K562 (cell line): ENCODE measurements around the gene MYLK2. TPM values are rescaled to one million over a fixed set of nuclear protein-coding genes. Genes with fewer than 3 reads are reported as not detected.
A peak's percentile ranks its signal among the peaks of the same experiment; 100 is the strongest.

Experiments
- ATAC-seq: fragments of 200-7000 bp; cut with Tn5 transposase; 3 replicates; pipeline ENCODE4 v1.9.1; 2020; ENCODE audit warnings: moderate library complexity
- BruUV-seq: library from RNA; stranded (reverse); fragments of 400-500 nt; replicated peaks from 2 replicates; lab custom pipeline; 2021; lab: Mats Ljungman, UMichigan
- CTCF ChIA-PET: fragments of 300-600 bp; formaldehyde crosslinking; extraction: SDS; loops from one replicate; lab custom pipeline; 2021; ENCODE audit warnings: low intra/inter-chr PET ratio; lab: Yijun Ruan, JAX
- POLR2A ChIA-PET: fragments of 300-600, 350-650 bp; sonication (Branson Sonifier 250); formaldehyde crosslinking; extraction: SDS; loops from one replicate; lab custom pipeline; 2021; ENCODE audit warnings: antibody characterized with exemption, inconsistent platforms; lab: Yijun Ruan, JAX
- DNase-seq, 4 experiments: peaks; one replicate each; pipeline versions ENCODE4 v3.0.0 to v3.0.0-alpha.2; 2011 to 2018; ENCODE audit warnings: low spot score in 3 of 4, mixed read lengths in 3 of 4; ENCODE audit errors: extremely low read depth in 1 of 4
- FAIRE-seq: peaks from 2 replicates; lab custom pipeline; 2011; peaks lifted over from hg19 to GRCh38; lab: Jason Lieb, UNC
- H2AFZ ChIP-seq: 2 replicates; pipeline ENCODE4 v1.6.0; 2011; ENCODE audit warnings: low read depth, low read length, control low read depth, inconsistent platforms
- H3K27ac ChIP-seq: fragments of 200-600 bp; 3 replicates; pipeline ENCODE4 v1.8.0; 2011; ENCODE audit warnings: low read depth, mild to moderate bottlenecking, control low read depth, inconsistent platforms, low read length, moderate library complexity, mixed read lengths; ENCODE audit errors: extremely low read depth
- H3K27me3 ChIP-seq, 2 experiments: fragments of 300-600 bp in 1 of 2; 2 replicates in 1 of 2; 3 replicates in 1 of 2; pipeline versions ENCODE4 v1.6.0 to v1.8.0; 2011; ENCODE audit warnings: inconsistent platforms in 2 of 2, low read length in 2 of 2, mild to moderate bottlenecking in 1 of 2, mixed read lengths in 1 of 2, moderate library complexity in 1 of 2; ENCODE audit not compliant: control insufficient read depth in 2 of 2, insufficient read depth in 2 of 2
- H3K36me3 ChIP-seq: fragments of 300-600 bp; 3 replicates; pipeline ENCODE4 v1.8.0; 2011; ENCODE audit warnings: mild to moderate bottlenecking, low read length, inconsistent platforms; ENCODE audit not compliant: control insufficient read depth, insufficient read depth
- H3K4me1 ChIP-seq, 2 experiments: fragments of 200-600 bp in 1 of 2; replicated peaks in 1 of 2; 2 replicates in 1 of 2; 3 replicates in 1 of 2; pipeline versions ENCODE4 v1.5.1 to v1.8.0; 2011; ENCODE audit warnings: inconsistent platforms in 2 of 2, low read length in 2 of 2, mild to moderate bottlenecking in 1 of 2, mixed read lengths in 1 of 2, moderate library complexity in 1 of 2; ENCODE audit not compliant: control insufficient read depth in 2 of 2, insufficient read depth in 2 of 2
- H3K4me2 ChIP-seq: 2 replicates; pipeline ENCODE4 v1.6.1; 2011; ENCODE audit warnings: low read length, control low read depth, inconsistent platforms, mixed read lengths; ENCODE audit not compliant: insufficient read depth
- H3K4me3 ChIP-seq: fragments of 200-600 bp; sonication (generic), shearing (Covaris generic); 2 replicates; pipeline ENCODE4 v1.5.1; 2016; ENCODE audit warnings: control low read depth, inconsistent platforms
- H3K79me2 ChIP-seq: fragments of 200-600 bp; 3 replicates; pipeline ENCODE4 v1.8.0; 2011; ENCODE audit warnings: low read length, inconsistent platforms; ENCODE audit not compliant: control insufficient read depth, insufficient read depth
- H3K9ac ChIP-seq, 2 experiments: 2 replicates each; pipeline versions ENCODE4 v1.6.0 to v1.6.1; 2011; ENCODE audit warnings: low read depth in 2 of 2, low read length in 2 of 2, control low read depth in 1 of 2, inconsistent platforms in 1 of 2, mild to moderate bottlenecking in 1 of 2, mixed read lengths in 1 of 2; ENCODE audit not compliant: insufficient read depth in 1 of 2
- H3K9me1 ChIP-seq: one replicate; pipeline ENCODE4 v1.6.0; 2011; ENCODE audit warnings: inconsistent platforms, mild to moderate bottlenecking, low read length, moderate library complexity; ENCODE audit not compliant: control insufficient read depth, insufficient read depth
- H3K9me3 ChIP-seq: replicated peaks from 2 replicates; pipeline ENCODE4 v1.5.1; 2011; ENCODE audit warnings: low read depth, low read length, inconsistent platforms; ENCODE audit not compliant: control insufficient read depth, insufficient read depth
- H4K20me1 ChIP-seq: replicated peaks from 2 replicates; pipeline ENCODE4 v1.6.1; 2011; ENCODE audit warnings: low read length, inconsistent platforms, mixed read lengths; ENCODE audit not compliant: control insufficient read depth, insufficient read depth
- EP300 ChIP-seq: IDR thresholded peaks from 2 replicates; pipeline ENCODE4 v1.6.1; 2012; ENCODE audit warnings: low read length, improper control_type of control experiment
- ETV6 ChIP-seq, 3 experiments: fragments of 150-350 bp in 1 of 3; sonication (generic) in 1 of 3; formaldehyde crosslinking in 1 of 3; IDR thresholded peaks; 2 replicates each; pipeline versions ENCODE4 v1.6.1 to v1.8.0; 2014 to 2022; ENCODE audit warnings: borderline replicate concordance in 2 of 3, low read depth in 2 of 3, antibody characterized with exemption in 1 of 3, low read length in 1 of 3, mild to moderate bottlenecking in 1 of 3, missing genetic modification reagents in 1 of 3
- GTF2F1 ChIP-seq: IDR thresholded peaks from 2 replicates; pipeline ENCODE4 v1.6.1; 2011; ENCODE audit warnings: low read depth, low read length, improper control_type of control experiment
- MCM2 ChIP-seq: fragments of 450-650 bp; IDR thresholded peaks from 2 replicates; pipeline ENCODE4 v1.6.1; 2017; ENCODE audit warnings: low read depth, mild to moderate bottlenecking
- PHF20 ChIP-seq: fragments of 450-650 bp; IDR thresholded peaks from 2 replicates; pipeline ENCODE4 v1.6.1; 2018; ENCODE audit not compliant: partially characterized antibody
- SIN3A ChIP-seq, 2 experiments: fragments of 150-350 bp in 1 of 2; IDR thresholded peaks; 2 replicates each; pipeline ENCODE4 v1.6.1; 2011 to 2016; ENCODE audit warnings: borderline replicate concordance in 2 of 2, low read depth in 2 of 2, low read length in 2 of 2, mild to moderate bottlenecking in 2 of 2, moderate library complexity in 2 of 2; ENCODE audit not compliant: control insufficient read depth in 1 of 2
- XRCC4 ChIP-seq: IDR thresholded peaks from one replicate; pipeline ENCODE4 v1.6.1; 2011; ENCODE audit not compliant: insufficient read depth, insufficient read length; ENCODE audit errors: extremely low read depth
- ZNF277 ChIP-seq: fragments of 250-450 bp; sonication (Bioruptor Pico); IDR thresholded peaks from 2 replicates; pipeline ENCODE4 v1.8.0; 2022; ENCODE audit warnings: inconsistent platforms, mild to moderate bottlenecking, moderate library complexity, borderline replicate concordance
- ZNF76 ChIP-seq: fragments of 250-450 bp; sonication (Bioruptor Pico); IDR thresholded peaks from 2 replicates; pipeline ENCODE4 v1.4.0; 2020; ENCODE audit warnings: mild to moderate bottlenecking, moderate library complexity, borderline replicate concordance
- WGBS: fragments of 100-300 bp; shearing (Covaris generic); methylation state at CpG from one replicate; pipeline ENCODE4 v1.1.6; 2016; ENCODE audit warnings: low coverage, mixed read lengths; ENCODE audit not compliant: insufficient coverage; ENCODE audit errors: missing lambda C conversion rate; 5-methylcytosine and 5-hydroxymethylcytosine counted together
- in situ Hi-C: fragments of 300-500 bp; cut with MboI; formaldehyde crosslinking; loops from 4 replicates; pipeline ENCODE4 v1.15.0; 2018; ENCODE audit warnings: inconsistent platforms, mixed read lengths
- intact Hi-C: fragments of 100-400 bp; cut with micrococcal nuclease; formaldehyde crosslinking; loops from 2 replicates; pipeline ENCODE4 v1.14.2; 2022
- polyA plus RNA-seq, 8 experiments: library from polyadenylated mRNA; depleted of rRNA in 4 of 8; stranded (reverse) in 5 of 8; unstranded in 3 of 8; fragments of >200 nt; fragmentation: Nextera tagmentation in 2 of 8; fragmentation: Illumina TruSeq in 1 of 8; extraction: Ambion mirVana in 2 of 8; extraction: Trizol in 1 of 8; gene quantifications; 2 replicates each; pipeline versions ENCODE4 v1.2.1 to v1.2.3, GENCODE V29; 2011 to 2014; ENCODE audit warnings: inconsistent platforms in 1 of 8, missing spikeins in 1 of 8
- total RNA-seq, 7 experiments: library from RNA; depleted of rRNA in 6 of 7; stranded (reverse); fragments of >200 nt in 6 of 7; fragmentation: Illumina TruSeq in 2 of 7; extraction: Trizol in 2 of 7; gene quantifications; 2 replicates each; pipeline versions ENCODE4 v1.2.1 to v1.2.3, GENCODE V29; 2011 to 2021; ENCODE audit warnings: low replicate concordance in 1 of 7
- TF ChIP-seq, protein P1 (sequence below): fragments of 450-650 bp; IDR thresholded peaks from 2 replicates; pipeline ENCODE4 v1.6.1; 2018; ENCODE audit not compliant: partially characterized antibody
- TF ChIP-seq, protein P2 (sequence below), 2 experiments: IDR thresholded peaks in 1 of 2; conservative IDR thresholded peaks in 1 of 2; 2 replicates each; pipeline ENCODE4 v1.6.1; 2016; ENCODE audit warnings: low read depth in 2 of 2, mild to moderate bottlenecking in 1 of 2, missing compliant biosample characterization in 1 of 2, missing genetic modification characterization in 1 of 2, moderate library complexity in 1 of 2

MYLK2 gene
- total and polyA plus RNA-seq, 9 of the 15 experiments (the other 6 are each of a cell fraction or from before 2014, with no cell fraction given), result 0.07 to 0.53 (median 0.18) TPM; not detected in 2

DNA sequence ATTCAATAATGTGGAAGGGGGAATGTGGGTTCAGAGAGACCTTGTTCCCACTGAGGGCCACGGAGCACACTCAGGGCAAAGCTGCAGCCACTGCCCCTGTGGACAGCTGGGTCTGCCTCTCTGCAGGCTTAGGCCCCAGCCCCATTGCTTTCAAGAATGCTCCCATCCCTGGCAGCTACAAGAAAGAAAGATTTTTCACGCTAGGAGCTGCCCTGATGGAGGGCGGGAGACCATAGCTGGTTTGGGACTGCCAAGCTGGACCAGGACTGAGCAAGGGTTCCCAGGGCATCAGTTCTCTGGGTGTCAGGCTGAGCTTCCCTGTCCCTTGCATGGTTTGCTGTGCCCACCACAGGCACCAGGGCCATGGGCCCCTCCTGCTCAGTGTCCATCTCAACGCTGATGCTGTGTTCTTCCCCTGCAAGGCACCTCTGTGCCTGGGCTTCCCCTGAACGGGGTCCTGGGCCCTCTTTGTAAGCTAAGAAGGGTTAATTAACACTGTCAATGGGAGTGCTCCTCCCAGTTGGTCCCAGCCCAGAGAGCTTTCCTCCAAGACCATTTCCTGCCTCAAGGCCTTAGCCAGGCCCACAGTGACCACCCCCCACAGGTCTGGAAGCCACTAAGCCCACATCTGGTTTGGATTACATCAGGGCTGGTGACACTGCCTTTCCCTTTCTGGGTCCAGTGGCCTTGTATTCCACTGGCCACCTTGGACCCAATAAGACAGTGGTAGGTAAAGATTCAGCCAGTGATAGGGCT, 17.9 kb downstream of the MYLK2 start:
- in situ Hi-C loops (loop anchor here (25.0 kb wide), 1 partner anchor 825 kb away; the partner anchor contains the start of gene C20orf203), intact Hi-C loops (loop anchor here (5.0 kb wide), 1 partner anchor 275 kb away; no protein-coding TSS in a partner anchor)
- Histone ChIP-seq H3K9ac (peak overlapping the region in 1 of 2 experiments; percentile 29; a peak in 1 of 4 replicates), H3K4me1 (peaks cover 35 to 51% of the 10 kb centered on the region in 2 experiments), H3K9me3 (no peaks in the 10 kb centered on the region), H4K20me1 (0 out of 2 replicates have a peak, but pooled peaks cover 6% of the 10 kb centered on the region), H3K27me3 (no peaks in the 10 kb centered on the region; a peak in 1 of 5 replicates), H3K79me2 (no peaks in the 10 kb centered on the region), H2AFZ (no peak overlapping the region), H3K27ac (no peak overlapping the region), H3K9me1 (no peaks in the 10 kb centered on the region), H3K4me3 (no peak overlapping the region), H3K36me3 (no peaks in the 10 kb centered on the region), H3K4me2 (no peak overlapping the region)
- POLR2A ChIA-PET, result interaction anchor here (0.6 to 1.3 kb wide), 6 partner anchors 8 to 192 kb away, joined by 3 to 5 read pairs (median 3); no protein-coding TSS in a partner anchor
- DNase-seq, result no peak
- CTCF ChIA-PET, result interaction anchor here (1.3 kb wide), 1 partner anchor 9 kb away, joined by 3 read pairs; no protein-coding TSS in a partner anchor
- ATAC-seq, result no peak
- 78% methylated on average over 5 of the region's 5 CpGs for WGBS
- BruUV-seq, result no TSS peak
- no peak for FAIRE-seq
- TF ChIP-seq MCM2 (no peak), PHF20 (no peak), SIN3A (IDR thresholded peaks at IDR 0.05; ENCODE audit: borderline replicate concordance in 2 of 2, control insufficient read depth in 1 of 2, low read depth in 2 of 2, low read length in 2 of 2) (no peak), ZNF277 (CRISPR knock-in tag) (no peak), ETV6 (IDR thresholded peaks at IDR 0.05; ENCODE audit: borderline replicate concordance in 1 of 2, low read depth in 2 of 2, low read length in 1 of 2) (no peak), ETV6 (CRISPR knock-in tag; IDR thresholded peaks at IDR 0.05; ENCODE audit: borderline replicate concordance) (no peak), XRCC4 (no peak), GTF2F1 (no peak), ZNF76 (CRISPR knock-in tag) (no peak), EP300 (no peak)
- TF ChIP-seq, protein P1, sequence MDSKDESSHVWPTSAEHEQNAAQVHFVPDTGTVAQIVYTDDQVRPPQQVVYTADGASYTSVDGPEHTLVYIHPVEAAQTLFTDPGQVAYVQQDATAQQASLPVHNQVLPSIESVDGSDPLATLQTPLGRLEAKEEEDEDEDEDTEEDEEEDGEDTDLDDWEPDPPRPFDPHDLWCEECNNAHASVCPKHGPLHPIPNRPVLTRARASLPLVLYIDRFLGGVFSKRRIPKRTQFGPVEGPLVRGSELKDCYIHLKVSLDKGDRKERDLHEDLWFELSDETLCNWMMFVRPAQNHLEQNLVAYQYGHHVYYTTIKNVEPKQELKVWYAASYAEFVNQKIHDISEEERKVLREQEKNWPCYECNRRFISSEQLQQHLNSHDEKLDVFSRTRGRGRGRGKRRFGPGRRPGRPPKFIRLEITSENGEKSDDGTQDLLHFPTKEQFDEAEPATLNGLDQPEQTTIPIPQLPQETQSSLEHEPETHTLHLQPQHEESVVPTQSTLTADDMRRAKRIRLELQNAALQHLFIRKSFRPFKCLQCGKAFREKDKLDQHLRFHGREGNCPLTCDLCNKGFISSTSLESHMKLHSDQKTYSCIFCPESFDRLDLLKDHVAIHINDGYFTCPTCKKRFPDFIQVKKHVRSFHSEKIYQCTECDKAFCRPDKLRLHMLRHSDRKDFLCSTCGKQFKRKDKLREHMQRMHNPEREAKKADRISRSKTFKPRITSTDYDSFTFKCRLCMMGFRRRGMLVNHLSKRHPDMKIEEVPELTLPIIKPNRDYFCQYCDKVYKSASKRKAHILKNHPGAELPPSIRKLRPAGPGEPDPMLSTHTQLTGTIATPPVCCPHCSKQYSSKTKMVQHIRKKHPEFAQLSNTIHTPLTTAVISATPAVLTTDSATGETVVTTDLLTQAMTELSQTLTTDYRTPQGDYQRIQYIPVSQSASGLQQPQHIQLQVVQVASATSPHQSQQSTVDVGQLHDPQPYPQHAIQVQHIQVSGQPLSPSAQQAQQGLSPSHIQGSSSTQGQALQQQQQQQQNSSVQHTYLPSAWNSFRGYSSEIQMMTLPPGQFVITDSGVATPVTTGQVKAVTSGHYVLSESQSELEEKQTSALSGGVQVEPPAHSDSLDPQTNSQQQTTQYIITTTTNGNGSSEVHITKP, result no peak
- TF ChIP-seq, protein P2, sequence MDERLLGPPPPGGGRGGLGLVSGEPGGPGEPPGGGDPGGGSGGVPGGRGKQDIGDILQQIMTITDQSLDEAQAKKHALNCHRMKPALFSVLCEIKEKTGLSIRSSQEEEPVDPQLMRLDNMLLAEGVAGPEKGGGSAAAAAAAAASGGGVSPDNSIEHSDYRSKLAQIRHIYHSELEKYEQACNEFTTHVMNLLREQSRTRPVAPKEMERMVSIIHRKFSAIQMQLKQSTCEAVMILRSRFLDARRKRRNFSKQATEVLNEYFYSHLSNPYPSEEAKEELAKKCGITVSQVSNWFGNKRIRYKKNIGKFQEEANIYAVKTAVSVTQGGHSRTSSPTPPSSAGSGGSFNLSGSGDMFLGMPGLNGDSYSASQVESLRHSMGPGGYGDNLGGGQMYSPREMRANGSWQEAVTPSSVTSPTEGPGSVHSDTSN (CRISPR knock-in tag; IDR thresholded peaks at IDR 0.05; ENCODE audit: low read depth), result no peak
- TF ChIP-seq, protein P2 (tag; conservative IDR thresholded peaks at IDR 0.05; ENCODE audit: low read depth), result no peak
